SK-N-SH treated with all-trans-retinoic acid at 6 μM for 48 hours (cell line): Measurements from ENCODE around the gene MCFD2.

Experiments used
- BACH2 ChIP-seq: fragments of 250-450 bp; sonication (Bioruptor Pico); IDR thresholded peaks from 2 replicates; pipeline ENCODE4 v1.9.0; 2021; ENCODE audit warnings: mild to moderate bottlenecking, borderline replicate concordance
- CSDC2 ChIP-seq: fragments of 250-450 bp; sonication (Bioruptor Pico); IDR thresholded peaks from 2 replicates; pipeline ENCODE4 v1.5.0; 2020; ENCODE audit warnings: mild to moderate bottlenecking, moderate library complexity
- ESRRG ChIP-seq: fragments of 250-450 bp; sonication (Bioruptor Pico); IDR thresholded peaks from 2 replicates; pipeline ENCODE4 v1.6.1; 2021; ENCODE audit warnings: mild to moderate bottlenecking
- OSR1 ChIP-seq: fragments of 250-450 bp; sonication (Bioruptor Pico); IDR thresholded peaks from 2 replicates; pipeline ENCODE4 v1.8.0; 2022; ENCODE audit warnings: moderate library complexity, mild to moderate bottlenecking, inconsistent platforms
- TOX ChIP-seq: fragments of 250-450 bp; sonication (Bioruptor Pico); IDR thresholded peaks from 2 replicates; pipeline ENCODE4 v1.8.0; 2021; ENCODE audit warnings: mild to moderate bottlenecking, moderate library complexity, borderline replicate concordance
- ZC3H10 ChIP-seq: fragments of 250-450 bp; sonication (Bioruptor Pico); IDR thresholded peaks from 2 replicates; pipeline ENCODE4 v1.5.1; 2021; ENCODE audit warnings: mild to moderate bottlenecking, moderate library complexity
- ZFP3 ChIP-seq: fragments of 250-450 bp; sonication (Bioruptor Pico); IDR thresholded peaks from 2 replicates; pipeline ENCODE4 v1.5.0; 2020; ENCODE audit warnings: mild to moderate bottlenecking, moderate library complexity
- ZFP30 ChIP-seq: fragments of 450-650 bp; formaldehyde crosslinking; IDR thresholded peaks from 2 replicates; pipeline ENCODE4 v1.5.0; 2022; ENCODE audit warnings: mild to moderate bottlenecking, moderate library complexity
- ZNF565 ChIP-seq: fragments of 450-650 bp; formaldehyde crosslinking; conservative IDR thresholded peaks from 2 replicates; pipeline ENCODE4 v1.5.0; 2020; ENCODE audit warnings: low read depth, mild to moderate bottlenecking, moderate library complexity
- TF ChIP-seq, protein P1 (sequence below): fragments of 250-450 bp; sonication (Bioruptor Pico); IDR thresholded peaks from 2 replicates; pipeline ENCODE4 v1.8.0; 2020; ENCODE audit warnings: mild to moderate bottlenecking, moderate library complexity, borderline replicate concordance
- TF ChIP-seq, protein P2 (sequence below): fragments of 250-450 bp; sonication (Bioruptor Pico); IDR thresholded peaks from 2 replicates; pipeline ENCODE4 v1.5.0; 2020; ENCODE audit warnings: mild to moderate bottlenecking, moderate library complexity
- TF ChIP-seq, protein P3 (sequence below): fragments of 250-450 bp; sonication (Bioruptor Pico); IDR thresholded peaks from 2 replicates; pipeline ENCODE4 v1.5.1; 2020; ENCODE audit warnings: low read depth, mild to moderate bottlenecking, moderate library complexity
- TF ChIP-seq, protein P4 (sequence below): fragments of 250-450 bp; sonication (Bioruptor Pico); IDR thresholded peaks from 2 replicates; pipeline ENCODE4 v1.8.0; 2021; ENCODE audit warnings: low read depth, mild to moderate bottlenecking, moderate library complexity, borderline replicate concordance

DNA sequence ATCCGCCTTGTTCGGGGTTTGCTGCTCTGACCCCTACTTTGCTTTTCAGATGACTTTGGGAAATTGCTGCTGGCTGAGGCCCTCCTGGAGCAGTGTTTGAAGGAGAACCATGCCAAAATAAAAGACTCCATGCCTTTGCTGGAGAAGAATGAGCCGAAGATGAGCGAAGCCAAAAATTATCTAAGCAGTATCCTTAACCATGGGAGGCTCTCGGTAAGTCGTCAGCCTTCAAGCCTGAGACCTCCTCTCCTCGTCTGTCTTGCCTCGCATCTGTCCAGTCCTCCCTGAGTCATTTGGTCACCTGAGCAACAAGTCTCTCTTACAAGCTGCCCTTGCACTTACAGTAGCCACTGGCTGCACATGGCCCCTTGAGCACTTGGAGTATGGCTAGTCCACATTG lies 34.7 kb upstream of the MCFD2 start:
- no peak for TF ChIP-seq ZFP3
- TF ChIP-seq, protein P1, sequence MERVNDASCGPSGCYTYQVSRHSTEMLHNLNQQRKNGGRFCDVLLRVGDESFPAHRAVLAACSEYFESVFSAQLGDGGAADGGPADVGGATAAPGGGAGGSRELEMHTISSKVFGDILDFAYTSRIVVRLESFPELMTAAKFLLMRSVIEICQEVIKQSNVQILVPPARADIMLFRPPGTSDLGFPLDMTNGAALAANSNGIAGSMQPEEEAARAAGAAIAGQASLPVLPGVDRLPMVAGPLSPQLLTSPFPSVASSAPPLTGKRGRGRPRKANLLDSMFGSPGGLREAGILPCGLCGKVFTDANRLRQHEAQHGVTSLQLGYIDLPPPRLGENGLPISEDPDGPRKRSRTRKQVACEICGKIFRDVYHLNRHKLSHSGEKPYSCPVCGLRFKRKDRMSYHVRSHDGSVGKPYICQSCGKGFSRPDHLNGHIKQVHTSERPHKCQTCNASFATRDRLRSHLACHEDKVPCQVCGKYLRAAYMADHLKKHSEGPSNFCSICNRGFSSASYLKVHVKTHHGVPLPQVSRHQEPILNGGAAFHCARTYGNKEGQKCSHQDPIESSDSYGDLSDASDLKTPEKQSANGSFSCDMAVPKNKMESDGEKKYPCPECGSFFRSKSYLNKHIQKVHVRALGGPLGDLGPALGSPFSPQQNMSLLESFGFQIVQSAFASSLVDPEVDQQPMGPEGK (CRISPR knock-in tag): no peak
- no peak for TF ChIP-seq ZNF565 (CRISPR knock-in tag)
- no peak for TF ChIP-seq TOX (CRISPR knock-in tag)
- TF ChIP-seq CSDC2 (CRISPR knock-in tag): no peak
- no peak for TF ChIP-seq ESRRG (CRISPR knock-in tag)
- TF ChIP-seq OSR1 (CRISPR knock-in tag): no peak
- TF ChIP-seq, protein P2, sequence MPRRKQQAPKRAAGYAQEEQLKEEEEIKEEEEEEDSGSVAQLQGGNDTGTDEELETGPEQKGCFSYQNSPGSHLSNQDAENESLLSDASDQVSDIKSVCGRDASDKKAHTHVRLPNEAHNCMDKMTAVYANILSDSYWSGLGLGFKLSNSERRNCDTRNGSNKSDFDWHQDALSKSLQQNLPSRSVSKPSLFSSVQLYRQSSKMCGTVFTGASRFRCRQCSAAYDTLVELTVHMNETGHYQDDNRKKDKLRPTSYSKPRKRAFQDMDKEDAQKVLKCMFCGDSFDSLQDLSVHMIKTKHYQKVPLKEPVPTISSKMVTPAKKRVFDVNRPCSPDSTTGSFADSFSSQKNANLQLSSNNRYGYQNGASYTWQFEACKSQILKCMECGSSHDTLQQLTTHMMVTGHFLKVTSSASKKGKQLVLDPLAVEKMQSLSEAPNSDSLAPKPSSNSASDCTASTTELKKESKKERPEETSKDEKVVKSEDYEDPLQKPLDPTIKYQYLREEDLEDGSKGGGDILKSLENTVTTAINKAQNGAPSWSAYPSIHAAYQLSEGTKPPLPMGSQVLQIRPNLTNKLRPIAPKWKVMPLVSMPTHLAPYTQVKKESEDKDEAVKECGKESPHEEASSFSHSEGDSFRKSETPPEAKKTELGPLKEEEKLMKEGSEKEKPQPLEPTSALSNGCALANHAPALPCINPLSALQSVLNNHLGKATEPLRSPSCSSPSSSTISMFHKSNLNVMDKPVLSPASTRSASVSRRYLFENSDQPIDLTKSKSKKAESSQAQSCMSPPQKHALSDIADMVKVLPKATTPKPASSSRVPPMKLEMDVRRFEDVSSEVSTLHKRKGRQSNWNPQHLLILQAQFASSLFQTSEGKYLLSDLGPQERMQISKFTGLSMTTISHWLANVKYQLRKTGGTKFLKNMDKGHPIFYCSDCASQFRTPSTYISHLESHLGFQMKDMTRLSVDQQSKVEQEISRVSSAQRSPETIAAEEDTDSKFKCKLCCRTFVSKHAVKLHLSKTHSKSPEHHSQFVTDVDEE (CRISPR knock-in tag): no peak
- TF ChIP-seq BACH2 (CRISPR knock-in tag): no peak
- TF ChIP-seq, protein P3, sequence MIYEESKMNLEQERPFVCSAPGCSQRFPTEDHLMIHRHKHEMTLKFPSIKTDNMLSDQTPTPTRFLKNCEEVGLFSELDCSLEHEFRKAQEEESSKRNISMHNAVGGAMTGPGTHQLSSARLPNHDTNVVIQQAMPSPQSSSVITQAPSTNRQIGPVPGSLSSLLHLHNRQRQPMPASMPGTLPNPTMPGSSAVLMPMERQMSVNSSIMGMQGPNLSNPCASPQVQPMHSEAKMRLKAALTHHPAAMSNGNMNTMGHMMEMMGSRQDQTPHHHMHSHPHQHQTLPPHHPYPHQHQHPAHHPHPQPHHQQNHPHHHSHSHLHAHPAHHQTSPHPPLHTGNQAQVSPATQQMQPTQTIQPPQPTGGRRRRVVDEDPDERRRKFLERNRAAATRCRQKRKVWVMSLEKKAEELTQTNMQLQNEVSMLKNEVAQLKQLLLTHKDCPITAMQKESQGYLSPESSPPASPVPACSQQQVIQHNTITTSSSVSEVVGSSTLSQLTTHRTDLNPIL (CRISPR knock-in tag): no peak
- TF ChIP-seq ZC3H10: no peak
- TF ChIP-seq, protein P4, sequence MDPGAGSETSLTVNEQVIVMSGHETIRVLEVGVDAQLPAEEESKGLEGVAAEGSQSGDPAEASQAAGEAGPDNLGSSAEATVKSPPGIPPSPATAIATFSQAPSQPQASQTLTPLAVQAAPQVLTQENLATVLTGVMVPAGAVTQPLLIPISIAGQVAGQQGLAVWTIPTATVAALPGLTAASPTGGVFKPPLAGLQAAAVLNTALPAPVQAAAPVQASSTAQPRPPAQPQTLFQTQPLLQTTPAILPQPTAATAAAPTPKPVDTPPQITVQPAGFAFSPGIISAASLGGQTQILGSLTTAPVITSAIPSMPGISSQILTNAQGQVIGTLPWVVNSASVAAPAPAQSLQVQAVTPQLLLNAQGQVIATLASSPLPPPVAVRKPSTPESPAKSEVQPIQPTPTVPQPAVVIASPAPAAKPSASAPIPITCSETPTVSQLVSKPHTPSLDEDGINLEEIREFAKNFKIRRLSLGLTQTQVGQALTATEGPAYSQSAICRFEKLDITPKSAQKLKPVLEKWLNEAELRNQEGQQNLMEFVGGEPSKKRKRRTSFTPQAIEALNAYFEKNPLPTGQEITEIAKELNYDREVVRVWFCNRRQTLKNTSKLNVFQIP (CRISPR knock-in tag): no peak
- no peak for TF ChIP-seq ZFP30 (CRISPR knock-in tag)
